GM12801 (cell line): Measurements from ENCODE around the gene DSTN.

Source experiments
- TF ChIP-seq, protein P1 (sequence below): IDR thresholded peaks from one replicate; pipeline ENCODE4 v1.5.1; 2011; ENCODE audit warnings: control low read depth; ENCODE audit not compliant: insufficient read length; ENCODE audit errors: extremely low read depth

The DSTN gene

DNA sequence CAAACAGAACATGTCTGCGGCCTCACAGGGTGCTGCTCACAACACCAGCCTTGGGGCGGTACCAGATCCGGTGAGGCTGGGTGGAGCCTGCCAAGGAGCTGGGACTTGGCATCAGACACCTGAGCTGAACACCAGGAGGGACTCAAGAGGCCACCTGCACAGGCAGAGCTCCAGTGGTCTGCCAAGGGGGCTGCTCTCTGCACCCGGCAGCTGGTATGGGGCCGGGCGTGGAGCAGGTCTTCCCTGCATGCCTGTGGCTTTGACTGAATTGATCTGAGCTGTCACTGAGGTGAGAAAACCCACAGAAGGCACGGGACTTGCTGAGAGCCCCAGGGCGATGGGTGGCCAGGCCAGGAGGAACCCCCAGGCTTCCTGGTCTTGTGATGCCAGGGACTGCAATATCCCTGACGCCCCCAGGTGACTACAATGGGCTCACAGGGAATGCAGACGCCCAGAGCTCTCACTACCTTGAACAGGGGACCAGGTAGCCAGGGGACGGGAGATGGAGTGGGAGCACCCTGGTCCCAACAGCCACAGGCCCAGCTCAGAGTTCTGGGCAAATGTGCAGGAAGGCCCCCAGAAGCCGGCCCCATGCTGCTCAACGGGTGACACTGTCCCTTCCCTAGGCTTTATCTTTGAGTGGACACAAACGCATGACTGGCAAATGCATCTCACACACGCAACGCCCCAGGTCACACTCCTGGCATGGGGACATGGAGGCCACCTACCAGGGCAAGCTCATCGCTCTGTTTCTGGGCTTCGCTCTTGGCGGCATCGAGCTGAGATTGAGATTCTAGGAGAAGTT lies 48.2 kb downstream of the DSTN start:
- TF ChIP-seq, protein P1, sequence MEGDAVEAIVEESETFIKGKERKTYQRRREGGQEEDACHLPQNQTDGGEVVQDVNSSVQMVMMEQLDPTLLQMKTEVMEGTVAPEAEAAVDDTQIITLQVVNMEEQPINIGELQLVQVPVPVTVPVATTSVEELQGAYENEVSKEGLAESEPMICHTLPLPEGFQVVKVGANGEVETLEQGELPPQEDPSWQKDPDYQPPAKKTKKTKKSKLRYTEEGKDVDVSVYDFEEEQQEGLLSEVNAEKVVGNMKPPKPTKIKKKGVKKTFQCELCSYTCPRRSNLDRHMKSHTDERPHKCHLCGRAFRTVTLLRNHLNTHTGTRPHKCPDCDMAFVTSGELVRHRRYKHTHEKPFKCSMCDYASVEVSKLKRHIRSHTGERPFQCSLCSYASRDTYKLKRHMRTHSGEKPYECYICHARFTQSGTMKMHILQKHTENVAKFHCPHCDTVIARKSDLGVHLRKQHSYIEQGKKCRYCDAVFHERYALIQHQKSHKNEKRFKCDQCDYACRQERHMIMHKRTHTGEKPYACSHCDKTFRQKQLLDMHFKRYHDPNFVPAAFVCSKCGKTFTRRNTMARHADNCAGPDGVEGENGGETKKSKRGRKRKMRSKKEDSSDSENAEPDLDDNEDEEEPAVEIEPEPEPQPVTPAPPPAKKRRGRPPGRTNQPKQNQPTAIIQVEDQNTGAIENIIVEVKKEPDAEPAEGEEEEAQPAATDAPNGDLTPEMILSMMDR, result no peak

DNA sequence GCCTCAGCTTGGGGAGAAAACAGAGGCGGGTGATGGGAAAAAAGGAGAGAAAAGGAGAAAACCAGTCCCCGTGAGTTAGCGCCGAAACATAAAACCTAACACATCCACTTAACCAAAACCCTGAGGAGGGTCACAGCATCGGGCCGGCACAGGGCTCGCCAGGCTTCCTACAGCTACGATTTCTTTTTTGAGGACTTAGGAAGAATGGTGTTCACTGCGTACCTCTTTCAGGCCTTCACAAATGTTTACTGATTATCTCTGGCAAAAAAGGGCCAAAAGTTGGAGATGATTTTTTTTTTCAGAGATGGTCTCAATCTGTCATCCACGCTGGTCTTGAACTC lies 48.8 kb downstream of the DSTN start:
- TF ChIP-seq, protein P1, result no peak

DNA sequence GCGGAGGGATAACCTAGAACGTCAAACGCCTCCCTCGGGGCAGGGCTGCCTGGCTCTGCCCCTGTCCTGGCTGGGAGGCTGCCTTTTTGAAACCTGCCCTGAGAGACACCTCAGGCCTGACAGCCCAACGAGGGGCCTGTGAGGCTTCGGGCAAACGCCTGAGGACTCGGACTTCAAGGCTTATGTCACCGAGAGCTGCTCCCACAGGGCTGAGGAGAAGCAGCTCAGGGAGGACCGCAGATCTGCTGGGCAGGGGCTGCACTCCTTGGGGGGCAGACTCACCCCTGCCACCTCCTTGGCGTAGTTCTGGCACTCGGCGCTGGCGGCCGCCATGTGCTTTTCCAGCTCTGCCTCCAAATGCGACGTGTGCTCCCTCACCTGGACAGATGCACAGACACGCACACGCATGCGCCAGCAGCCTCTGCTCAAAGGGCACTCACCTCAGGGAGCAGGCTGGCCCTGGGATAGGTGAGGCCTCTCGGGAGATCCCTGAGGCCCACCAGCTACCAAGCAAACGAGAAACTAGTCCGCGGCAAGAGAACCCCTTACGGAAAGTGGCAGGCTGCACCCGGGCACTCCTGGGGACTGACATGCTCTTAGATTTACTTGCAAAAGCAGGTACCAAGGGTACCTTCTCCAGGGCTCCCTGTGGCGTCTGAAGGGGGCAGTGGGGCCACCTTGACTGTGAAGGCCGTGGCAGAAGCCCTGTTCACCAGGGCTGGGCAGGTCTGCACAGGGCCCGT lies 49.6 kb downstream of the DSTN start:
- TF ChIP-seq, protein P1, result no peak

DNA sequence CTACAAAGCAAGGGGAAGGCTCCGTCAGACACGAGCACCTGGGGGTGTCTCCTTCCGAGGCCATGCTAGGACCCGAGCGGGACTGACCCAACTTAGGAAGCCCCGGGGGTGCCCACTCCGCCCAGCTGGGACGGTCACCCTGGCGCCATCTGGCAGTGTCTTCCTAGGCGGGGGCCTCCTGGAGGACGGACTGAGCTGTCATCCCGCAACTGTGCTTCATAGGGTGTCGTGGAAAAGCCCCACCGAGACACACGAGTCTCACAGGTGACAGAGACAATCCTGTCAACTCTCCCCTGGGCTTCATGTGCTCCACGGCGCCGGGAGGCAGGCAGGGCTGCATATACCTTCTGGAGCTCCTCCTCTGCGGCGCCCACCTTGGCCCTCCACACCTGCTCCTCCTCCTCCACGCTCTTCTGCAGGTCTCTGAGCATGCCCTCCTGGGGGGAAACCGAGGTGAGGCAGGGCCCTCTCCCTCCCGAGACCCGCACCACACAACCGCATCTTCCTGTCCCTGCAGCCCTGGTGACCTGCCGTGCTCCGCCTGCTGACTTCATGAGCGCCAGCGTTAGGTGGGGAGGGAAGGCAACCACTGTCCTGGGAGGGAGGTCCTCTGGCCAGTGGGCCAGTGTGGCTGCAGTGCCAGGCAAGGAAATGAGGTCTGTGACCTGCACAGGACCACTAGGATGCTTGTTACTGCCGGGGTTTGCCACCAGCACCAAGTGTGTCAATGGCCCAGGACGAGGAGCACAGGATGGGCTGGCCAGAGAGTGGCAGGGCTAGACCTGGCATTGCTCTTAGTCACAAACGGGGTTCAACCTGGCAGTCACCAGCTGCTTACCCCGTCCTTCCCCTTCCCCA lies 50.7 kb downstream of the DSTN start:
- TF ChIP-seq, protein P1, result no peak

DNA sequence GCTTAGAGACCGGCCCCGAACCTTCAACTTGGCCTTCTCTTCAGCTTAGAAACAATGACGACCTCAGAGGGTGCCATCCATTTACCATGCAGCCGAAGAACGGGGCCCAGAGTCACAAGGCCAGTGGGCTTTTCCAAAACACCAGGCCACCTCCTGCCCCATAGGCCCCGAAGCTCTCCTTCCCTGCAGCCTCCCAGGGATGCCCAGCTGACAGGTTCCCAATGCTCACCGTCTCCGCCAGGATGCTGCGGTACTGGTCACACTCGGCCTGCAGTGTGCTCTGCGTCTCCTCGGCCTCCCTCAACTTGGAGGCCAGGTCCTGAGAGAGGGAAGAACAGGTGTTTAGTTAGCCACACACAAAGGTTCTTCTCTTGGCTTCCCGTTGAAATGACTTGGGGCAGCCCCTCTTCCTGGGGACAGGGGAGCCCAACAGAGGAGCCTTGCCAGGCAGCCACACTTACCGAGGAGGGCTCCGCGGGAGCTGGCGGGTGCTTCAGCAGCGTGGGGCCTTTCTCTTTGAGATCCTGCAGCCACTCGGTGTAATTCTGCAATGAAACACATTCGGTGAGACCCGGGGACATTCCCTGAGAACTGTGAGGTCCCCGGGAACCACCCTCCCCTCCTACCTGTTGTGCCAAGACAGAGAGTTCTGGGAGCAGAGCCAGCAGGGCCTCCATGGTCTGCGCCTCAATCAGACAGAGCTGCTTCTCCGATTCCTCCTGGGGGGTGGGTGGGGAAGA lies 51.5 kb downstream of the DSTN start:
- TF ChIP-seq, protein P1, result no peak

DNA sequence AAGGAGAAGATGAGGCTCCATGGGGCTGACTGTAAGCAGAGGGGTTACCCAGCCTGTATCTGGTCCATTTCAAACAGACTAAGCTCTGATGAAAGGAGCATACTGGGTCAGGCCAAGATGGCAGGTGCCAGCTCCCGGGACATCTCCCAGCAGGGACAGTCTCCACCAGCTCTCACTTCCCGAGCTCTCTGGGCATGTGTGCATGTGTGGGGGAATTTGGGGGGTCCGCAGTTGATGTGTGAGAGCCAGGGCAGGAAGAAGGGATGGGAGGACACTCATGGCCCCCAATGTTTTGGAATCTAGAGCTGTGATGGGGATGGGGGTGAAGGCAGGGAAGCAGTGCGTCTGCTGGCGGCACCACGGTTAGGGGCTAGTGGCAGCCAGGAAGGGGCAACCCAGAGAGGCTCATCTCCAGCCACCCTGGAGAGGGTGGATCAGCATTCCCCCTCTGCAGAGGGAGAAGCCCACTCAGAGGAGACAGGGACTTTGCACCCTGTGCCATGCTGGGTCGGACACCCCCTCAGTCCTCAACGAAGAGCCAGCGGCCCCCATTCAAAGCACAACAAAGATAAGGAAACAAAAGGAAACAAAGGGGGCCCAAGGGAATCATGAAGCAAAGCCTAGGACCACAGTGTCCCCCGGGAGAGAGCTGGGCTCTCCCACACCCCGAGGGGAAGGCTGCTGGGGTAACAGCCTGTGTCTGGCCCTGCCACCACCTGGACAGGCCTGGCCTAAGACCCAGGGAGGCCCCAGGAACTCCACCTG lies 52.4 kb downstream of the DSTN start:
- TF ChIP-seq, protein P1, result no peak
